HG02759 (cell line): Measurements from ENCODE around the gene PLCH1.

Source experiments
- ATAC-seq: cut with Tn5 transposase; IDR thresholded peaks from one replicate; pipeline ENCODE4 v1.9.1; 2021; ENCODE audit warnings: mild to moderate bottlenecking, moderate library complexity; ENCODE audit not compliant: unreplicated experiment

Gene PLCH1

GRCh38 chr3:155491696-155492095 is 253.2 kb downstream of the PLCH1 start:
- no peak for ATAC-seq

DNA sequence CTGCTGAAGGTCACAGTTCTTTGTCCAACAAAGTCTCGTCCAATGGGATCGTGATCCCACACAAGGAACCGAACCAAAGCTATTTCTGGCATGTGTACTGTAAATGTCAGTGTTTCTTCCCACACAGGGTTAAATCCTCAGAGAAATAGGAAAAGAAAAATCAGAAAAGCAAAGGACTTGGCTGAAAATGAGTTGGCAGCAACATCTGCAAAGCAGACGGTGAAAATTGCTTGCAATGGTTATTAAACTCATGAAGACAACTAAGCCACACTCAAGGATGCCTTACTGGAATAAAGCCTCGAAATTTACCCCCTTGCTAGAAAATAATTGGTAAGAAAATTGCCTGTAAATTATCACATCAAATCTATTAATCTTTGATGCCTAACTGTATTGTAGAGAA is 256.2 kb downstream of the PLCH1 start:
- ATAC-seq = no peak

DNA sequence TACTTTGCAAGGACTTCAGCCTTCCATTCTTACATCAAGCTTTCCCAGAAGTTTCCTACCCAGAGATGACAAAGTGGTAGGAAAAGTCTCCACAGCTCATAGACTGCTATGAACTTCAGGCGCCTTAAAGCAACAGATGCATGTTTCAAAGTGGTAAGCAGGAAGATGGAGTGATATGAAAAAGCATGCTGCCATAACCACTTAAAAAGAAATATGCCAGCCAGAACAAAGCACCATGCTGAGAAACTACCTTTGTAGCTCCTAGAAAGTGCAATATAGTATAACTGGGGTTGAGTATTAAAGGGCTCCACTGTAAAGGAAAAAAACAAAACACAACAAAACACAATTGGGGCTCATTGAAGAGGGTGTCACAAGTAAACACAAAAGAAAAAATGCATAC is 259.0 kb downstream of the PLCH1 start:
- no peak for ATAC-seq

DNA sequence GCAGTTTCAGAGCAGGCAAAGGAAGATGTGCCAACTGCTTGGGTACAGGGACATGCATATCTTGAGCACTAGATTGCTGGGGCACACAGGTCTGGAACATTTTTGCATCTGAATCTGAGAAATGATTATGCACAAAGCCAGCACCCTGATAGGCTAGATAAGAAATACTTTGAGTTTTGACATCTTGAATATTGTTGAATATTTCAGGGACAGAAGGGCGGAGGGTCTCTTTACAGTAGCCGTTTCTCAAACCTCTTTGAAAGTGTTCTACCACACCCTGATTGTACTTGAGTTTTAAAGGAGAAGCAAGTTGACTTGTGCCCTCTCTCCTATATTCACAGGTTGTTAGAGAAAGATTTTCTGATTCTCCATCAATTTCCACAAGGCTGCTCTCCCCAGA is 263.3 kb downstream of the PLCH1 start:
- no peak for ATAC-seq

- no peak for ATAC-seq
Measured at GRCh38 chr3:155481089-155481488, 263.8 kb downstream of the PLCH1 start.

DNA sequence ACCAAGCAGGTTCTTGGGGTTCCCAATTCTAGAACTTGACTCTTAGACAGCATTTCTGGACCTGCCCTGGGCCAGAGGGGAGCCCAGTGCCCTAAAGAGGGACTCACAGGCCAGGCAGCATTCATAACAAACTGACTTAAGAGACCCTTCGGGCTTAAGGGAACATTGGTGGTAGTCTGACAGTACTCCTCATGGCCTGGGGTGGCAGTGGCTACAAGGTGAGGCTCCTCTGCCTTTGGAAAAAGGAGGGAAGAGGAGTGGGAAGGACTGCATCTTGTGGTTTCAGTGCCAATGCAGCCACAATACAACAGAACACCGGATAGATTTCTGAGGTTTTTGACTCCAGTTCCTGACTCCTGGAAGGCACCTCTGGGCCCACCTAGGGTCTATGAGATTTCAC is 279.2 kb downstream of the PLCH1 start:
- ATAC-seq = no peak

- no peak for ATAC-seq
Measured at GRCh38 chr3:155462672-155463071, 282.2 kb downstream of the PLCH1 start.

DNA sequence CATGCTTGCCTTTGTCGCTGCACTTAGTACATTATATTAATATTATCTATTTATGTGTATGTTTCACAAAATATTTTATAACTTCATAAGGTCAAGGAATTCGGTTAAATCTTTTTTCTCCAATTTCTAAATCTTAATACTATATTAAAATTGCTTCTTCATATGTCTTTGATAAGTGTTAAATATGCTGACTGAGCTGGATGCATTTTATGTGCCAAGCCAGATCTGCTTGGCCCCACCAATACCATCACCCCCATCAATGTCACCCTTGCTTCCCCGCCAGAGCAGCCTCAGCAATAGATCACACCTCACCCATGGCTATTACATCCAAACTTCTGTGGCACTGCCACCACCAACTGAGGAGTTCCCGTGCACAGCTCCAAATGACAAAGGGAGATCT is 287.3 kb downstream of the PLCH1 start:
- ATAC-seq = no peak

- no peak for ATAC-seq
Measured at GRCh38 chr3:155455765-155456164, 289.1 kb downstream of the PLCH1 start.

DNA sequence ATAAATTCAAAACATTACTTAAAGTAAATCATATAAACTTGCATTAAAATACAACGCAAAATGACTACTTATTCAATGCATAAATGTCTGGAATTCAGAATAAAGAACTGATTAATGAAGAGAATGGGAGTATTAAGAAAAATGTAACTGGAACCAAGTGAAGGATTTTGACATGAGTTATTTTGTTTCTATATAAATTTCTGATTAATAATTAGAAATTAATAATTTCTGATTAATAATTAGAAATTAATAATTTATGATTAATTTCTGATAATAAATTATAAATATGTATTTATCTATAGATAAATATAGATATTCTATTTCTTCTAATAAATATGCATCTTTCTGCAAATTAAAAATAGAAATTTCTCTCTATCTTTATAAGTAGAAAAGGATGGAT is 291.4 kb downstream of the PLCH1 start:
- ATAC-seq = no peak

DNA sequence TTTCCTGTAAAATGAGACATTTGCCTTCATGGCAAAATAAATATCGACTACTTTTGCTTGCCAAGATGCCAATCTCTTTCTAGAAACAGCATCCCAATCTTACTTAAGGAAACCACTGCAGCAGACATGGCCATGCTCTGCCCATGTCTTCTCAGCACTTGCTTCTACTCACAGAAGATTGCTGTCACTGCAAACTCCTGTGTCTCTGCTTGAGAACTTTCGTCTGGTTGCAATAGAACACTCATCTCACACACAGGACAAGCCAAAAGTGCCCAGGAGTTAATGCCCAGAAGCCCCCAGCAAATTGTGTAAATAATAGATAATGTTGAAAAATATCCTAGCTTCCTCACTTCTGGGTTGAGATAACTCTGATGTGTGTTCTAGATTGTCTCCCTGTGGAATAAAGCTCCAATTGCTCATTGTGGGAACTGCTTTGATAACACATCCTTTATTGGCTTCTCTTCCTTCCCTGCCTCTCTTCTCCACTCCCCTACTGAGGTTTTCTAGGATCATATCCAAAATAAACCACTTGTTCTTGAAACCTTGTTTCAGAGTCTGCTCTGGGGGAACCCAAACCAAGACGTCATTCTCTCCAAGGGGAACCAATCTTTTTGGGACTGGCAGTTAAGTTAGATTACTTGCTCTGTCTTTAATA is 295.1 kb downstream of the PLCH1 start:
- no peak for ATAC-seq

DNA sequence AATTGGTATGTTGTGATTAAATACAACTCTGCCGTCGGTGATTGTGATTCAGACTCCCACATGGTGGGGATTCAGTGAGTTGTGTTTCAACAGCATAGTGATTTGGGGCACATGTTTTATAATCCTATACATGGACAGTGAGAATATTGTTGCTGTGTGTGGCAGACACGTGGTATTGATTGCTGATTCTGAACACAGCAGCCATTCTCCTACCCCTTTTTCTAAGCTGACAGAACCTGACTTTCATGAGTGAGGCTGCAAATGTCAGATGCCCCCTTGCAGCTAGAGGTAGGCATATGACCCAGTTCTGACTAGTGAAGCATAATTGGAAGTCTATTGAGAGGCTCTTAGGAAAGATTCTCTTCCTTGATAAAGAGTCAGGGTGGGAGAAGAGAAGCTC is 296.3 kb downstream of the PLCH1 start:
- no peak for ATAC-seq

DNA sequence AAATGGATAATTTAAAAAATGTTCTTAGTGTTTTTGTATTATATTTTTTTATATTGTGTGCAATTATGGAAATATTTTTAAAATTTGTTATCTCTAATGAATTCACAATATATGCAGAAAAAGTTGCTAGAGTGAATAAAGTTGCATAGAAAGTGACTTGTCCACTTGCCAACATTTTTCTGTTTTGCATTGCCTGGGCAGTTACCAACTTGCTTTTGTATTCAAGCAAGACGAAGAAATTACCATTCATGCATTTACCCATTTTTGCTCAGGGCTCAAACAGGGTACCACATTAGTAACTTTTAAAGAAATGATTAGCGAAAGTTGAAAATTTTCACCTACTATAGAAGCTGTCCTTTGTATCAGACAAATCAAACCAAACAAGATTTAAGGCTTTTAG is 298.5 kb downstream of the PLCH1 start:
- no peak for ATAC-seq

DNA sequence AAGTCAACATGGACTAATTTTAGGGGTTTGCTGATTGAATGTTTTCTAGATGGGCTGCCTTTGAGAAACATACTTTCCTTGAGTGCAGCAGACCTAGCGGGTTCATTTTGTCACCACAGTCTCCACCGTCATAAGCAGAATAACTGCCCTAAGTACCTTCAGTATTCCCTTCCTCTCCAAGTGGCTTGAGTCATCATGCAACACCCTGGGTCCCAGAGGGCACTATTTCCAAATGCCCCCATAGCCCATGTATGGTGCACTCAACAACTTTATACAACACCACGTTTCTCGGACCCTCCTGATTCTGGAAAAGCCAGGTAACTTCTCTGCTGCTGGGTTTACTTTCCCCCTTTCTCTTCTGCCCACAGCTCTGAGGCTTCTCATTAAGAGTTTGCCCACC is 300.1 kb downstream of the PLCH1 start:
- ATAC-seq = no peak

GRCh38 chr3:155443815-155444214 is 301.1 kb downstream of the PLCH1 start:
- ATAC-seq = no peak

- ATAC-seq = no peak
Measured at GRCh38 chr3:155442072-155442471, 302.8 kb downstream of the PLCH1 start.

DNA sequence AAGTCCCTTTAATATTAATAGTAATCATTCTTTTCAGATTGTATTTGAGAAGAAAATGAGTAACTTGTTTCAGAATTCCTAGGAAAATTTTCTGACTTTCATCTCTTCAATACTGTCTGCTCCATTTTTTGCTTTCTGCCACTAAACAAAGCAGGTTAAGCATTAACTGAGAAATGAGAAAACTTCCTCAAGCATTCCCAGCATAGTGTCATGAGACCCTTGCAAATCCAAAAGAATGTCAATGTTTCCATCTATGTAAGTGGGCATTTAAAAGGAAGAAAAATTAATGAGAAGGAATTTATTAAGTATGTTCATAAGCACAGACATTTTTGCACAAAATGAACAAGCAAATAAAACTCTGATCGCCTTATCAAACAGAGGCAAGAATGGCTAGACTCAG is 303.4 kb downstream of the PLCH1 start:
- ATAC-seq = no peak

DNA sequence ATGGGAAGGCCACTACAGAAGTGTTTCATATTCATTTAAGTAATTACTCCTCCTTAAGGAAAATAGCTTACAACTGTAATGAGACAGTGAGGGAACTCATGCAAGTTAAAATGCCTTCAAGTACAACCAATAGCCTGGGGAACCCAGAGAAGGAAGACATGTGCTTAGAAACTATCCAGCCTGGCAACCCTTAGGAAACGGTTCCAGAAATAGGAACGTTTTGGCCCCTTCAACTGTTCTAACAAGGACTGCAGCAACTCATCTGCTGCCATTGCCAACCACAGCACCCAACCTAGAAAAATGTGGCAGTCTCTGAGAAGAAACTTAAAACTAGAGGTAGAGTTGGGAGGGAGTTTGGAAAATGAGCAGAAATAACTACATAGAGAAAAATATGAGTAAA is 303.8 kb downstream of the PLCH1 start:
- ATAC-seq = no peak

- ATAC-seq = no peak
Measured at GRCh38 chr3:155435821-155436220, 309.1 kb downstream of the PLCH1 start.

- ATAC-seq = no peak
Measured at GRCh38 chr3:155431856-155432570, 312.9 kb downstream of the PLCH1 start.

- ATAC-seq = no peak
Measured at GRCh38 chr3:155428563-155428962, 316.3 kb downstream of the PLCH1 start.

- ATAC-seq = no peak
Measured at GRCh38 chr3:155426524-155427230, 318.2 kb downstream of the PLCH1 start.
